CD4-positive, alpha-beta T cell treated with Interleukin-4 for 1 hour (primary cell): ENCODE measurements around the gene RBP7.

Source experiments
- DNase-seq, 2 donors: peaks; one replicate each; pipeline ENCODE4 v3.0.0-alpha.2; 2020 to 2022

Gene RBP7

GRCh38 chr1:10032590-10033358, 35.7 kb downstream of the RBP7 start, which contains the start of gene UBE4B:
TSS of gene UBE4B (plus strand) at chr1:10032958. CDS start at chr1:10033671, 713 bp downstream.
- peak; percentile 99 for DNase-seq

- DNase-seq = no peak
Observed at GRCh38 chr1:10033359-10033845, 36.4 kb downstream of the RBP7 start.

DNA sequence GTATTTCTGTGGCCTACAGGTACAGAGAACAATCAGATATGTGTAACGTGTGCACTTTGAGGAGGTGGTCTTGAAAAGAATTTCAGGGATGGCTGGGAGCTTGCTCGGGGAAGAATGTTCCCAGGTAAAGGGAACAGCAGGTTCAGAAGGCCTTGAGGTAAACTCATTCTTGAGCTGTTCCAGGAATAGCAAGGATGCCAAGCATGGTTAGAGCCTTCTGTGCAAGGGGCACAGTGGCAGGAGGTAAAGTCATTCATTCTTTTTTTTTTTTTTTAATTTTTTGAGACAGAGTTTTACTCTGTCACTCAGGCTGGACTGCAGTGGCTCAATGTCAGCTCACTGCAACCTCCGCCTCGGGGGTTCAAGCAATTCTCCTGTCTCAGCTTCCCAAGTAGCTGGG, 45.7 kb downstream of the RBP7 start:
- DNase-seq = no peak

DNA sequence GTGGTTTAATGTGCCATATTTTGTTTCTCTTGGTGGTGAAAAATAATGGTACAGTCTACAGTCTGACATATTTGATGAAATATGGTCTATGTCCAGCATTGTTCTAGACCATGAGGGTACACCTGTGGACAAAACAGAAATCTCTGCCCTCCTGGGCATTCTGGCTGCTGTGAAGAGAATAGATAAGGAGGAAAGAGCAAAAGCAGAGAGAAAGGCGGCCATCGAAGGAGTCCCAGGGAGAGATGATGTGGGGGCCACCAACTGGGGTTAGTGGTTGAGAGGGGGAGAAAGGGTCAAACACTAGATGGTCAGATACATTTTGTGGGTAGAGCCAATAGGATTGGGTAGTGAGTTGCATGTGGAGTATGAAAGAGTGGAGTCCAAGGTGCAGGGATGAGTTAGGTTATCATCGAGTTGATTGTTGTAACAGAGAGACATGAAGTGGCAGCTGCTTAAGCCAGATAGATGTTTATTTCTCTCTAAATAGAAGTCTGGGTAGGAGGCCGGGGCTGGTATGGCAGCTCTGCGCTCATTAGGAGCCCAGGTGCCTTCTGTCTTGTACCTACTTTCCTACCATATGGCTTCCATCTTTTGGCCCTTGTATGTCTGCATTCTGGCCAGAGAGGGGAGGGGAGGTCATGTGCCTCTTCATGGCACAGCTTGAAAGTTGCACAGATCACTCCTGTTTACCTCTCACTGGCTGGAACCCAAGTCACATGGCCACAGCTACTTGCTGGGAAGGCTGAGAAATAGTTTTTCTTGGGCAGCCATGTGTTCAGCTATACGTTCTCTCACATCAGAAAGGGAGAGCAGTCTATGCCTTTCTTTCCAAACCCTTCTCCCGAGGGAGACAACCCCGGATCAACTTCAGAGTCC, 48.7 kb downstream of the RBP7 start:
- no peak for DNase-seq

DNA sequence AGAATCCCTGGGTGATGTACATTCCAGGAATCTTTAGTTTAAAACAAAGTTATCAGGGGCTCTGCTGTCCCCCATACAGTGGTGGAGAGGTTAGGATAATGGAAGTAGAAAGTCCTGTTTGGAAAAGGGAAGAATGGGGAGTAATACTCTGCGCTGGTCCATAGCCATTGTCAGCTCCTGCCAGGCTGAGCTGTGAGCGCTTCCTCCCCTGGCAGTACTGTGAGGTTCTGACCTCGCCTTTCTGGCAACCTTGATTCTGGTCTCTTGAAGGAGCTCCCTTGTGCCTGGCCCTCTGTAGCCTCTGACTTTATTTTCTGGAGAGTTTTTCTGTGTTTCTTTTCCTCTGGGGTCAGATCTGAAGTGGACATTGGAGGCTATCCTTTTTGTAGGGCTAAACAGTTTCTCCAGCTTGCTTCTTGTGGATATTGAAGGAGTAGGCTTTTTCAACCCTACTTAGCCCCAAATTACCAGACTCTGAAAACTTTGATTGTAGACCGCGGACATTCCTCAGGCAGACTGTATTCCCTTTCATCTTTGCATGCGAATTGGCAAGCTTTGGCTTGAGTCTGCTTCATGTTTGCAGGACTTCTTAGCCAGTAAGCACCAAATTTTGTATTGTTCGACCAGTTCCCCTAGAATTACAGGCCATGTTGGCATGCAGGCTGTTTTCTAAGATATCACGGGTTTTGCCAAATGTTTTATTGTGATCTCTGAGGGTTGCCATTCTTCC, 49.5 kb downstream of the RBP7 start:
- DNase-seq = no peak

GRCh38 chr1:10048601-10049000, 51.6 kb downstream of the RBP7 start:
- DNase-seq = no peak

- no peak for DNase-seq
Observed at GRCh38 chr1:10050611-10051010, 53.6 kb downstream of the RBP7 start.

DNA sequence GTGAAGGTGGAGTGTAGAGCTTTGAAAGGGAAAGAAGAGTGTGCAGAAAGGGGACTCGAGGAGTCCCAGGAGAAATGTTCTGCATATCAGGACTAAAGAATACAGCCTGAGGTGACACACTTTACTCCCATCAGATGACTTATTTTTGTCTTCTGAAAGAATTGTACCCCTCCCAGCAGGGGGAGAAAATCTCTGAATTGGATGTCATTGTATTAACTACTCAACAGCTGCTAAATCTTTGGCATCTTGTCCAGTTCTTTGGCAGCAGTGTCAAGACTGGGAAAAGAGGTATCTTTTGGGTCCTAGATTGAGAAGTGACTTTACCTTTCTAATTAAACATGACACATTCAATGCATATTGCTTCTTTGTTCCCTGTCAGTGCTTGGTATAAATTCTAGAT, 54.6 kb downstream of the RBP7 start:
- DNase-seq = no peak

GRCh38 chr1:10052347-10052746, 55.3 kb downstream of the RBP7 start:
- no peak for DNase-seq

GRCh38 chr1:10054465-10054864, 57.4 kb downstream of the RBP7 start:
- no peak for DNase-seq

GRCh38 chr1:10056599-10056987, 59.6 kb downstream of the RBP7 start:
- DNase-seq = no peak

GRCh38 chr1:10057343-10057742, 60.3 kb downstream of the RBP7 start:
- no peak for DNase-seq

- no peak for DNase-seq
Observed at GRCh38 chr1:10057796-10058195, 60.8 kb downstream of the RBP7 start.

DNA sequence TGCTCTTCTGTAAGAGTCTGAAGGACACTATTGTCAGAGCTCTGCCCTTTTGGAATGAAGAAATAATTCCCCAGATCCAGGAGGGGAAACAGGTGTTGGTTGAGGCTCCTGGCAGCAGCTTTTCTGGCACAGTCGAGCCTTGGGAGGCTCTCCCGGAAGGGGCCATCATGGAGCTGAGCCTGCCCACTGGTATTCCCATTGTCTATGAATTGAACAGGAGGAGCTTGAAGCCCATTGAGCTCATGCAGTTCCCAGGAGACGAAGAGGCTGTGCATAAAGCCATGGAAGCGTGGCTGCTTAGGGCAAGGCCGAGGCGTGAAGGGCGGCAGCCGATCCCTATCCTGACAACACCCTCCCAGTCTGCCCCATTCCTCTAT, 62.3 kb downstream of the RBP7 start:
- DNase-seq = no peak

DNA sequence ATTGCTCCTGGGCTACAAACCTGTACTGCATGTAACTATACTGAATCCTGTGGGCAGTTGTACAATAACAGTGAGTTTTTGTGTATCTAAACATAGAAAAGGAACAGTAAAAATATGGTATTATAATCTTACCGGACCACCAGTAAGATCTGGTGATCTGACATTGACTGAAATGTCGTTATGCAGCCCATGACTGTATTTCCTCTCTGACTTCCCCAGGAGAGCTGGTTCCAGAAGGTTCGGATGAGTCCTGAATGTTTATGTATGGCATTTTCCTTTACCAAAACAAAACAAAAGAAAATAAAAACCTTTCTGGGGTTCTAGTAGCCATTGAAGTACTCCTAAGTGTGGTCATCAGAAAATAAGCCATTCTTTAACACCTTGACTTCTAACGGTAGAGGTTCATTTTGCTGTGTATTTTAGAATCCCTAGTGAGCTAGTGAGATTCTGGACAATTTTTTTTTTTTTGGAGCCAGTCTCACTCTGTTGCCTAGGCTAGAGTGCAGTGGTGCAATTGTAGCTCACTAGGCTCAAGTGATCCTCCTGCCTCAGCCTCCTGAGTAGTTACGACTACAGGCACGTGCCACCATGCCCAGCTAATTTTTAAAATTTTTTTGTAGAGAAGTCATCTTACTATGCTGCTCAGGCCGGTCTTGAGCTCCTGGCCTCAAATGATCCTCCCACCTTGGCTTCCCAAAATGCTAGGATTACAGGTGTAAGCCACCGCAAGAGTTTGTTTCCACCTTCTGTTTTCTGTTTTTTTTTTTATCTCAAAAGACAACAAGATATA, 63.5 kb downstream of the RBP7 start:
- no peak for DNase-seq

DNA sequence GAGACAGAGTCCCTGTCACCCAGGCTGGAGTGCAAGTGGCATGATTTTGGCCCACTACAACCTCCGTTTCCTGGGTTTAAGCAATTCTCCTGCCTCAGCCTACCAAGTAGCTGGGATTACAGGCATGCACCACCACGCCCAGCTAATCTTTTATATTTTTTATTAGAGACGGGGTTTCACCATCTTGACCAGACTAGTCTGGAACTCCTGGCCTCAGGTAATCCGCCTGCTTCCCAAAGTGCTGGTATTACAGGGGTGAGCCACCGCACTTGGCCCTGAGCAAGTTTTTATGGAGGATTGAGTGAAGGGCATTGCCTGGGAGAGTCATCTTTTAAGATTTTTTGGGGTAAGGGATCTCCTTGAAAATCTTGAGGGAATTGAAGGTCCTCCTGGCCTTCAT, 64.2 kb downstream of the RBP7 start:
- DNase-seq = no peak

- DNase-seq = no peak
Observed at GRCh38 chr1:10063878-10064277, 66.8 kb downstream of the RBP7 start.

GRCh38 chr1:10064416-10065343, 67.7 kb downstream of the RBP7 start:
- no peak for DNase-seq

- DNase-seq = no peak
Observed at GRCh38 chr1:10065344-10065685, 68.3 kb downstream of the RBP7 start.
